Suprapubic skin (tissue), 4 donors: ENCODE measurements around the gene TEX54. TPM values are rescaled to one million over a fixed set of nuclear protein-coding genes. Genes with fewer than 3 reads are reported as not detected.

ENCODE experiments used
- DNase-seq, 2 donors: peaks; one replicate each; pipeline ENCODE4 v3.0.0-alpha.2; 2019; ENCODE audit warnings: low spot score in 2 of 2
- H3K27ac ChIP-seq: fragments of 200-600 bp; sonication (generic); one replicate; pipeline ENCODE4 v1.5.1; 2019
- H3K27me3 ChIP-seq: fragments of 200-600 bp; sonication (generic); one replicate; pipeline ENCODE4 v1.5.1; 2019
- H3K36me3 ChIP-seq: fragments of 200-600 bp; sonication (generic); one replicate; pipeline ENCODE4 v1.5.1; 2019
- H3K4me1 ChIP-seq: fragments of 200-600 bp; sonication (generic); one replicate; pipeline ENCODE4 v1.5.1; 2019
- H3K4me3 ChIP-seq: fragments of 200-600 bp; sonication (generic); one replicate; pipeline ENCODE4 v1.5.1; 2019; ENCODE audit warnings: mild to moderate bottlenecking
- H3K9me3 ChIP-seq: fragments of 200-600 bp; sonication (generic); one replicate; pipeline ENCODE4 v1.5.1; 2019
- EP300 ChIP-seq: sonication (generic); formaldehyde crosslinking; IDR thresholded peaks from one replicate; pipeline ENCODE4 v1.6.1; 2017; ENCODE audit warnings: antibody characterized with exemption
- POLR2A ChIP-seq, 2 donors: fragments of 450-650 bp; IDR thresholded peaks; one replicate each; pipeline ENCODE4 v1.6.1; 2017; ENCODE audit warnings: antibody characterized with exemption in 2 of 2, mild to moderate bottlenecking in 2 of 2, moderate library complexity in 2 of 2
- POLR2AphosphoS5 ChIP-seq, 3 donors: sonication (generic); formaldehyde crosslinking; IDR thresholded peaks; one replicate each; pipeline ENCODE4 v1.6.1; 2017; ENCODE audit warnings: antibody characterized with exemption in 3 of 3
- WGBS: methylation state at CpG from one replicate; pipeline ENCODE4 v1.1.5; 2018; 5-methylcytosine and 5-hydroxymethylcytosine counted together
- total RNA-seq, 4 donors: library from RNA; depleted of rRNA; stranded (reverse); fragments of >200 nt; gene quantifications; one replicate each; pipeline ENCODE4 v1.1.0, GENCODE V29; 2016
- TF ChIP-seq, protein P1 (sequence below), 2 donors: fragments of 200-600 bp in 1 of 2; fragments of 450-650 bp in 1 of 2; sonication (generic) in 1 of 2; IDR thresholded peaks; one replicate each; pipeline ENCODE4 v1.5.1; 2016 to 2019; ENCODE audit warnings: antibody characterized with exemption in 2 of 2, mild to moderate bottlenecking in 1 of 2, moderate library complexity in 1 of 2

Gene TEX54
- total RNA-seq, 4 donors from 2014 or later, result not detected

DNA sequence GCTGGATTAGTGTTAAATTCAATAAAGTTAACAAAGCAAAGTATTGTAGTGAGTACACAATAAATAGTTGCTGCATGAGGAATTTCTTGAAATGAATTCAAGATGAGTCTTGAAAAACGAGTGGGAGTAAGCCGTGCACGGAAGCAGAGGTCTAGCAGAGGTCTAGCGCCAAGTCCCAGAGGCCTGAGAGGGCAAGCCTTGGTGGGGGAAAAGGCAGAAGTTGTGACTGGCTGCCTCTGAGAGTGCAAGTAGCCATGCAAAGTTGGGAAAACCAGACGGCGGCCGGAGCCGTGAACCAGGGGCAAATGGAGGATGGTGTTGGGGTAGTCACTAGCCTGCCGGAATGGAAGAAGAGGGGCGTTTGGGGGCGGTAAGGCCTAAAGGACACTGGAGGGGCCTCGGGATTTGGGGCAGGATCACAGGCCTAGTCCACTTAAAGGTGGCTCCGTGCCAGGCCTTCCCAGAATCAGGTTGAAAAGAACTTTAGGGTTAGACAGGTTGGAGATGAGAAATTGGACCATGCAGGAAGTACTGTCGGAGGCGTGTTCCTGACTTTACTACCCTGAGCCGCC, 47.7 kb upstream of the TEX54 start:
- peak in 1 of 2 donors; percentile 93 for DNase-seq
- H3K4me3 ChIP-seq, result peak overlapping the region; percentile 92
- peak overlapping the region; percentile 100 for H3K27ac ChIP-seq
- no peak for TF ChIP-seq EP300
- TF ChIP-seq, protein P1, sequence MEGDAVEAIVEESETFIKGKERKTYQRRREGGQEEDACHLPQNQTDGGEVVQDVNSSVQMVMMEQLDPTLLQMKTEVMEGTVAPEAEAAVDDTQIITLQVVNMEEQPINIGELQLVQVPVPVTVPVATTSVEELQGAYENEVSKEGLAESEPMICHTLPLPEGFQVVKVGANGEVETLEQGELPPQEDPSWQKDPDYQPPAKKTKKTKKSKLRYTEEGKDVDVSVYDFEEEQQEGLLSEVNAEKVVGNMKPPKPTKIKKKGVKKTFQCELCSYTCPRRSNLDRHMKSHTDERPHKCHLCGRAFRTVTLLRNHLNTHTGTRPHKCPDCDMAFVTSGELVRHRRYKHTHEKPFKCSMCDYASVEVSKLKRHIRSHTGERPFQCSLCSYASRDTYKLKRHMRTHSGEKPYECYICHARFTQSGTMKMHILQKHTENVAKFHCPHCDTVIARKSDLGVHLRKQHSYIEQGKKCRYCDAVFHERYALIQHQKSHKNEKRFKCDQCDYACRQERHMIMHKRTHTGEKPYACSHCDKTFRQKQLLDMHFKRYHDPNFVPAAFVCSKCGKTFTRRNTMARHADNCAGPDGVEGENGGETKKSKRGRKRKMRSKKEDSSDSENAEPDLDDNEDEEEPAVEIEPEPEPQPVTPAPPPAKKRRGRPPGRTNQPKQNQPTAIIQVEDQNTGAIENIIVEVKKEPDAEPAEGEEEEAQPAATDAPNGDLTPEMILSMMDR (IDR thresholded peaks at IDR 0.05), result no peak
- no peak for TF ChIP-seq POLR2A (IDR thresholded peaks at IDR 0.05)
- no peak for TF ChIP-seq POLR2AphosphoS5 (IDR thresholded peaks at IDR 0.05)
- H3K4me1 ChIP-seq, result peaks cover 70% of the 10 kb centered on the region
- peaks cover 26% of the 10 kb centered on the region for H3K36me3 ChIP-seq
- no peaks in the 10 kb centered on the region for H3K27me3 ChIP-seq
- under 1% methylated on average over 14 of the region's 16 CpGs for WGBS
- H3K9me3 ChIP-seq, result no peaks in the 10 kb centered on the region

DNA sequence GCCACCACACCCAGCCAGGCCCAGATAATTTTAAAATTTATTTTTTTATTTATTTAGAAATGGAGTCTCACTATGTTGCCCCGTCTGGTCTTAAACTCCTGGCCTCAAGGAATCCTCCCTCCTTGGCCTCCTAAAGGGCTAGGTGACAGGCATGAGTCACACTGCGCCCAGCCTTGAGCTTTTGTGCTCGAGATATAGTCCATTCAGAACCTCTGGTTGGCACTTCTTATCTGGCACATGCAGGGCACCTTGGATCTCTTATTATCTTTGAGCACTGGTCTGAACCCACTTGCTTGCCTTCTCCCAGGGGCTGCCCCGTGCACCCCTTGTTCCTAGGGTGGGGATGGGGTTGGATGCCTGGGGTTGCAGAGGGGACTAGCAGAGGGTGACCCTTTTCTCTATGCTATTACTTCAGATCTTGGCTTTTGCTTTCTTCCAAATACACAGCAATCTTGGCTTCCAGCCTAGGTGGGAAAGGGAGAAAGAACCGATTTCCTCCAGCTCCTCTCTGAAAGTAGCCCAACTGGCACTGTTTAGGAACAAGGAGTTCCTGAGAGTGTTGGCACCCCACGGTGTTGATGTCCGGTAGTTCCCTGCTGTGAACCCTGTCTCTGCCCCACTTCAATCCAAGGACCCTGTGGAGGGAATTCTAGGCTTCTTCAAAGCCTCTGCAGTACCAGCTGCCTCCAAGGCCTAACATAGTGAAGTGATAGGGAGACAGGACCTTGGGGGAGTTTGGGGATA, 46.8 kb upstream of the TEX54 start:
- peaks cover 62% of the 10 kb centered on the region for H3K4me1 ChIP-seq
- DNase-seq, result no peak
- 69% methylated on average over 4 of the region's 7 CpGs for WGBS
- peak overlapping the region; percentile 100 for H3K27ac ChIP-seq
- H3K9me3 ChIP-seq, result no peaks in the 10 kb centered on the region
- H3K4me3 ChIP-seq, result peak overlapping the region; percentile 92
- no peaks in the 10 kb centered on the region for H3K27me3 ChIP-seq
- TF ChIP-seq POLR2A (IDR thresholded peaks at IDR 0.05) (no peak), EP300 (no peak), POLR2AphosphoS5 (IDR thresholded peaks at IDR 0.05) (no peak)
- TF ChIP-seq, protein P1 (IDR thresholded peaks at IDR 0.05), result no peak
- H3K36me3 ChIP-seq, result peaks cover 17% of the 10 kb centered on the region

DNA sequence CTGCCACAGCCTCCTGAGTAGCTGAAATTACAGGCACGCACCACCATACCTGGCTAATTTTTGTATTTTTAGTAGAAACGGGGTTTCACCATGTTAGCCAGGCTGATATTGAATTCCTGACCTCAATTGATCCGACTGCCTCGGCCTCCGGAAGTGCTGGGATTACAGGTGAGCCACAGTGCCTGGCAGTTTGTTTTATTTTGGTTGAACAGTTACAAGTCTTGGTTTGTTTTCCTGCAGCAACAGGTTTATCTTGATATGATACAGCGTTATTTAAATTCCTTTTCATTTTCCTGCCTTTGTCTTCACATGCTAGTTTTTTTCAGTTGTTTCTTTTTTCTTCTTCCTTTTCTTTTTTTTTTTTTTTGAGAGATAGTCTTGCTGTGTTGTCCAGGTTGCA, 44.1 kb upstream of the TEX54 start:
- WGBS, result 56% methylated on average over 6 of the region's 6 CpGs
- TF ChIP-seq, protein P1 (IDR thresholded peaks at IDR 0.05), result no peak
- TF ChIP-seq POLR2AphosphoS5 (IDR thresholded peaks at IDR 0.05) (no peak), POLR2A (IDR thresholded peaks at IDR 0.05) (no peak), EP300 (no peak)
- Histone ChIP-seq H3K36me3 (no peaks in the 10 kb centered on the region), H3K27me3 (no peaks in the 10 kb centered on the region), H3K27ac (no peak overlapping the region), H3K4me3 (no peak overlapping the region), H3K4me1 (peaks cover 36% of the 10 kb centered on the region), H3K9me3 (no peaks in the 10 kb centered on the region)
- DNase-seq, result no peak

DNA sequence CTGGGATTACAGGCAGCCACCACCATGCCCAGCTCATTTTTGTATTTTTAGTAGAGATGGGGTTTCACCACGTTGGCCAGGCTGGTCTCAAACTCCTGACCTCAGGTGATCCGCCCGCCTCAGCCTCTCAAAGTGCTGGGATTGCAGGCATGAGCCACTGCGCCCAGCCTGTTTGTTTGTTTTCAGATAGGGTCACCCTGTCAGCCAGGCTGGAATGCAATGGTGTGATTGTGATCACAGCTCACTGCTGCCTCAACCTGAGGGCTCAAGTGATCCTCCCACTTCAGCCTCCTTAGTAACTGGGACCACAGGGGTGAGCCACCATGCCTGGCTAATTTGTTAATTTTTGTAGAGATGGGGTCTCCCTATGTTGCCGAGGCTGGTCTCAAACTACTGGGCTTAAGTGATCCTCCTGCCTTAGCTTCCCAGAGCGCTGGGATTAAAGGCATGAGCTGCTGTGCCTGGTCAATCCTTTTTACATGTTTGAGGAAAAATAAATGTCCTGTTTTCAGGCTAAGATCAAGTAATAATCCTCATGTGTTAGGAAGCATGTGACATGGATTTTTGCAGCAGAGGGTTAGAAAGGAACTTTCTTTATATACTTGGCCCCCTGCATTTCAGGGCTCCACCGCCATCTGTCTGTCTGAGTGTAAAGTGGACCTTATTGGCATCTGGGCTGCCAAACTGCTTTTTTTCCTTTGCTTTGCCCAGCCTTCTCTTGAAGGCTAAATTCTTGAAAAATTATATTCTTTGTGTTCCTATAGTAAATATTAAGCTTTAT, 43.2 kb upstream of the TEX54 start:
- Histone ChIP-seq H3K4me3 (no peak overlapping the region), H3K27ac (no peak overlapping the region), H3K36me3 (no peaks in the 10 kb centered on the region), H3K4me1 (peaks cover 36% of the 10 kb centered on the region), H3K9me3 (no peaks in the 10 kb centered on the region), H3K27me3 (no peaks in the 10 kb centered on the region)
- 92% methylated on average over 7 of the region's 7 CpGs for WGBS
- TF ChIP-seq POLR2A (IDR thresholded peaks at IDR 0.05) (no peak), POLR2AphosphoS5 (IDR thresholded peaks at IDR 0.05) (no peak), EP300 (no peak)
- TF ChIP-seq, protein P1 (IDR thresholded peaks at IDR 0.05), result no peak
- DNase-seq, result no peak

DNA sequence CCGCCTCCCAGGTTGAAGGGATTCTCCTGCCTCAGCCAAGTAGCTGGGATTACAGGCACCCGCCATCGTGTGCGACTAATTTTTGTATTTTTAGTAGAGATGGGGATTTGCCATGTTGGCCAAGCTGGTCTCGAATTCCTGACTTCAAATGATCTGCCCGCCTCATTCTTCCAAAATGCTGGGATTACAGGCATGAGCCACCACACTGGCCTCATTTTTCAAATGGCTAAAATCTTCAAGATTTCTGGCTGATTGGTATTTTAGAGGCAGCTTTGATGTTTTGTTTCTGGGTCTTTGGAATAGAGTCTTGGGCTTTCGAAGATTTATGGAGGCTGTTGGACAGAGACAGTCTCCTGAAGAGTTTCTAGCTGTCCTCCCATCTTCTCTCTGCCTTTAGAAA, 42.2 kb upstream of the TEX54 start:
- TF ChIP-seq POLR2AphosphoS5 (IDR thresholded peaks at IDR 0.05) (no peak), EP300 (no peak), POLR2A (IDR thresholded peaks at IDR 0.05) (no peak)
- TF ChIP-seq, protein P1 (IDR thresholded peaks at IDR 0.05), result no peak
- Histone ChIP-seq H3K27me3 (no peaks in the 10 kb centered on the region), H3K9me3 (no peaks in the 10 kb centered on the region), H3K36me3 (no peaks in the 10 kb centered on the region), H3K4me1 (peaks cover 30% of the 10 kb centered on the region), H3K27ac (no peak overlapping the region), H3K4me3 (no peak overlapping the region)
- 89% methylated on average over 7 of the region's 7 CpGs for WGBS
- DNase-seq, result no peak
